ENCODE data around the gene ZNF236. TPM values are rescaled to one million over a fixed set of nuclear protein-coding genes. Genes with fewer than 3 reads are reported as not detected.

Gene ZNF236
- total and polyA plus RNA-seq, 2 of the 8 experiments (the other 6 are each of a cell fraction or from before 2014, with no cell fraction given), result 6.7 to 14.5 TPM

GRCh38 chr18:77000527-77000926 lies 178.2 kb downstream of the ZNF236 start:
- Histone ChIP-seq H4K91ac (replicated peaks; ENCODE audit: insufficient read length, low read length) (no peak overlapping the region), H2BK15ac (ENCODE audit: low read length) (no peak overlapping the region), H3K4me2 (ENCODE audit: insufficient read depth in 1 of 2, low read depth in 2 of 2, low read length in 2 of 2) (no peak overlapping the region), H3K79me2 (ENCODE audit: control insufficient read depth in 1 of 2, insufficient read depth in 2 of 2, low read length in 2 of 2) (no peaks in the 10 kb centered on the region), H3K56ac (replicated peaks; ENCODE audit: insufficient read length, low read depth, low read length) (no peak overlapping the region), H4K20me1 (replicated peaks in 1 of 2; ENCODE audit: control insufficient read depth in 1 of 2, insufficient read depth in 2 of 2, low read length in 2 of 2) (no peaks in the 10 kb centered on the region), H3K4ac (replicated peaks; ENCODE audit: insufficient read length, low read depth, low read length) (no peak overlapping the region), H3K23ac (ENCODE audit: insufficient read length) (no peak overlapping the region), H3K9me3 (ENCODE audit: insufficient read depth in 2 of 2, low read depth in 1 of 2, low read length in 1 of 2) (no peaks in the 10 kb centered on the region), H3K4me3 (ENCODE audit: extremely low read depth in 1 of 4, insufficient read depth in 2 of 4, low read depth in 3 of 4, low read length in 4 of 4) (no peak overlapping the region), H2AFZ (ENCODE audit: low read length) (no peak overlapping the region), H3K27me3 (replicated peaks in 1 of 4; ENCODE audit: control insufficient read depth in 3 of 4, extremely low read depth in 1 of 4, insufficient read depth in 3 of 4, low read length in 3 of 4) (no peaks in the 10 kb centered on the region; a peak in 1 of 7 replicates), H4K5ac (ENCODE audit: insufficient read length, low read depth, low read length) (no peak overlapping the region), H3K79me1 (ENCODE audit: low read depth, low read length) (no peaks in the 10 kb centered on the region), H2BK20ac (ENCODE audit: low read length) (no peak overlapping the region), H3K9ac (replicated peaks in 1 of 4; ENCODE audit: extremely low read depth in 1 of 4, low read depth in 3 of 4, low read length in 3 of 4) (no peak overlapping the region), H3K36me3 (ENCODE audit: control insufficient read depth in 2 of 4, insufficient read depth in 4 of 4, low read length in 3 of 4) (no peaks in the 10 kb centered on the region), H2BK12ac (ENCODE audit: low read depth, low read length) (no peak overlapping the region), H3K23me2 (ENCODE audit: low read depth, low read length) (no peaks in the 10 kb centered on the region), H3K18ac (ENCODE audit: extremely low read depth, low read length) (no peak overlapping the region; the same call in 1 of the 2 replicates), H3K27ac (ENCODE audit: low read depth, low read length) (no peak overlapping the region), H2BK5ac (ENCODE audit: low read depth, low read length) (no peak overlapping the region), H4K8ac (ENCODE audit: extremely low read depth, insufficient read depth, low read length) (peak overlapping the region; percentile 85; the same call in 1 of the 2 replicates), H2BK120ac (replicated peaks; ENCODE audit: low read depth, low read length) (no peak overlapping the region), H3K14ac (ENCODE audit: insufficient read length) (no peak overlapping the region), H2AK5ac (ENCODE audit: low read depth, low read length) (no peak overlapping the region), H3K4me1 (replicated peaks in 1 of 4; ENCODE audit: control insufficient read depth in 3 of 4, insufficient read depth in 4 of 4, low read length in 3 of 4) (no peaks in the 10 kb centered on the region)
- DNase-seq (ENCODE audit: low read depth in 1 of 2, low spot score in 2 of 2) (peak in 1 of 2 experiments; percentile 81), FAIRE-seq (peak; percentile 82)
- POLR2A ChIA-PET (ENCODE audit: partially characterized antibody), result interaction anchor here (1.0 kb wide), 1 partner anchor 108 kb away, joined by 3 read pairs; no protein-coding TSS in a partner anchor
- CTCF ChIA-PET (ENCODE audit: partially characterized antibody), result interaction anchor here (0.6 to 4.4 kb wide), 47 partner anchors 9 to 622 kb away, joined by 3 to 38 read pairs (median 4); no protein-coding TSS in a partner anchor
- TF ChIP-seq RAD21 (IDR thresholded peaks at IDR 0.05 in 1 of 2, conservative IDR thresholded peaks at IDR 0.05 in 1 of 2; ENCODE audit: low read depth in 2 of 2, low read length in 2 of 2), result peak; percentile 83 to 87
- TF ChIP-seq CTCF (IDR thresholded peaks at IDR 0.05; ENCODE audit: control extremely low read depth in 1 of 3, insufficient read depth in 1 of 3, low read depth in 1 of 3, low read length in 3 of 3), result peak; percentile 86 to 89 (median 86)
- no peak for TF ChIP-seq POU5F1 (IDR thresholded peaks at IDR 0.05; ENCODE audit: low read depth, low read length)
- 42% methylated on average over 11 of the region's 11 CpGs; no CpG with 5 or more reads in 1 of the 2 experiments for WGBS, 2 experiments (ENCODE audit: extremely low coverage in 1 of 2, insufficient coverage in 1 of 2, insufficient read length in 1 of 2, insufficient replicate concordance in 2 of 2, low coverage in 1 of 2, low lambda C conversion rate in 2 of 2, missing lambda C conversion rate in 1 of 2)

Measured in H1 (cell line).